Measurements from ENCODE around the gene INTS13.

INTS13 gene

DNA sequence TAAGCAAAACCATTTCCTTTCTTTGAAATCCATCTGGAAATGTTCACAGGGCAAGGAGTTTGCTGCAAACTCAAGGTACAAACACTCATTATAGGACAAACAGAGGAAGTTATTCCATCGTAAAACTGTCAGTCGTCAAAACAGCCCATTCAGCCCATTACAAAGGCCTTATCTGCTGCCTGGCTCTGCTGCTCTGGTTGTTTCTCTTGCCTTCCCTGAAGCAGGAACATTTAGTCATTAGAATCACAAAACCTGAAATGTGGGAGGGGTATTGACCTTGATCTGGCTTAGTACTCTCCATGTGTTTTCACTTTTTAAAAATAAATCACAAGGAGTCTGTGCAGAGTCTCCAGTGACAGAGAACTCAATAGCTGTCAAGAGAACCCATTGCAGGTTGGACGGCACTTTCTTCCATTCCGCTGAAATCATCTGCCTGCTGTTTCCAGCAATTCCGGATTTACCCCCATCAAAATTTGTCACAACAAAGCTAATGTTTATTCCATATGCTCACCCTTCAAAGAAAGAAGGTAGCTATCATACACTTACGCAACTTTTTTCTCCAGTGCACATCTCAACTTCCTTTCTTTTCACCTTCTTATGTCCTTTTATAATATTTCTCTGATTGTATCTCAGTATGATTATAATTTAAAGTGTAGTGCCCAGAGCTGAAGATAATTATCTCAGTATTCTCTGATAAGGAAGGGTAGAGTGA, 80.2 kb downstream of the INTS13 start:
- Histone ChIP-seq H3K9ac (ENCODE audit: low read length) (no peak overlapping the region), H3K27ac (ENCODE audit: low read depth, low read length) (no peak overlapping the region), H3K36me3 (ENCODE audit: control insufficient read depth, insufficient read depth, low read length) (no peaks in the 10 kb centered on the region), H3K4me1 (ENCODE audit: control insufficient read depth, insufficient read depth, low read length) (no peaks in the 10 kb centered on the region), H3K27me3 (ENCODE audit: control insufficient read depth, insufficient read depth, low read length) (no peaks in the 10 kb centered on the region), H3K4me3 (ENCODE audit: low read length) (no peak overlapping the region)

DNA sequence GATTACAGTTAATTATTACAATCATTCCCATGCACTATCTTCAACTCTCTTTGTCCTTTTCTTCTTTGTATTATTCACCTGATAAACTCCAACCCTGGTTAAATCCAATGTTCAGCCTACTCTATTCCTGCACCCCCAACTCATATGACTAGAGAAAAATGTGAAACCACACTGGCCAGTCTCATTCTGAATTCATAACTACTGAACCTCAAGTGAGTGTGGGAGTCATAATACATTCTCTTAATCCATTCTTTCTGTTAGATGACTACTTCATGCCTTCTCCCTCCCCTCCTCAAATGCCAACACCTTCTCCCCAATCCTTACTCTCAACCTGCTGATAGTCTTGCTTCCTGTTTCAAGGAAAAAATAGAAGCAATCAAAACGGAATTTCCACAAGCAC, 82.4 kb downstream of the INTS13 start:
- Histone ChIP-seq H3K27me3 (ENCODE audit: control insufficient read depth, insufficient read depth, low read length) (no peaks in the 10 kb centered on the region), H3K27ac (ENCODE audit: low read depth, low read length) (no peak overlapping the region), H3K9ac (ENCODE audit: low read length) (no peak overlapping the region), H3K36me3 (ENCODE audit: control insufficient read depth, insufficient read depth, low read length) (no peaks in the 10 kb centered on the region), H3K4me3 (ENCODE audit: low read length) (no peak overlapping the region), H3K4me1 (ENCODE audit: control insufficient read depth, insufficient read depth, low read length) (no peaks in the 10 kb centered on the region)

Measured in rectal smooth muscle tissue (tissue), 1 donor.